ENCODE data around the gene MLIP.
"Not testable (repeated sequence)": the region's sequence is repeated elsewhere in the genome, so short reads cannot be mapped to it uniquely, and the experiment has no call there.

Gene MLIP

GRCh38 chr6:54238396-54238795 is 127.2 kb downstream of the MLIP start:
- DNase-seq = no peak

GRCh38 chr6:54243699-54244098 is 132.5 kb downstream of the MLIP start:
- no peak for DNase-seq

DNA sequence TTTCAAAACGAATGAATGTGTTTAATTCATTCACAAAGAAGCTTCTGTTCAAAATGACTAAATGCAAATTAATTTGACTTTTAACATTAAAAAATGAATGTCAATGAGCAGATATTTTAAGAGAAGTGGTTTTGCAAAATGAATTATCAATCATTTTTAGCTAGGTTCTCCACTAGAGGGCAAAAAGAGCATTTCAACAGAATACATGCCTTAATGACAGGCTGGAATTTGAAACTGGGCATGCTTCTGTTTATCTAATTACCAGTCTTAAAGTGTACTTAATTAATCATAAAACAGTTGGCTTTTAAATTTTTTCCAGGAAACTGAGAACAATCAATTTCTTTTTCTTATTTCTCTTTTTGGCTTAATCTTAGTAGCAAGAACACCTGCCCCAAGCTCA is 133.2 kb downstream of the MLIP start:
- no peak for DNase-seq

DNA sequence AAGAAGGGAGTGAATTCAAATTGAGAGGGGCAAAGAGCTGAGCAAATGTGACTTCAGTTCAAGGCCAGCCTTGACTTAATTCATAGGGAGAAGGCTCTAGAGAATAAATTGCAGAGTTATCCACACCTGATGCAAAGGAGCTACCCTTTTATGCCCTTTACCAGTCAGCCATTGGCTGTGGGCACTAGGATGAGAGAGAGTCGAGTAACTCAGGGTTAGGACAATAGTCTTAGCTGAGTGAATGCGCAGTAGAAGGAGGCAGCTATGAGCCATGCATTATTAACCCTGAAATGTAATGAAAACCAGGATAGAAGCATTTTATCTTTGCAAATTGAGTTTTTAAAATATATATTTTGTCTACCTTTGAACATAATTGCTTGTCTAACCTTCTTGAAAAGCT is 134.0 kb downstream of the MLIP start:
- DNase-seq = no peak

- DNase-seq = no peak
Observed at GRCh38 chr6:54248319-54248718, 137.1 kb downstream of the MLIP start.

GRCh38 chr6:54248994-54249393 is 137.8 kb downstream of the MLIP start:
- DNase-seq = no peak

DNA sequence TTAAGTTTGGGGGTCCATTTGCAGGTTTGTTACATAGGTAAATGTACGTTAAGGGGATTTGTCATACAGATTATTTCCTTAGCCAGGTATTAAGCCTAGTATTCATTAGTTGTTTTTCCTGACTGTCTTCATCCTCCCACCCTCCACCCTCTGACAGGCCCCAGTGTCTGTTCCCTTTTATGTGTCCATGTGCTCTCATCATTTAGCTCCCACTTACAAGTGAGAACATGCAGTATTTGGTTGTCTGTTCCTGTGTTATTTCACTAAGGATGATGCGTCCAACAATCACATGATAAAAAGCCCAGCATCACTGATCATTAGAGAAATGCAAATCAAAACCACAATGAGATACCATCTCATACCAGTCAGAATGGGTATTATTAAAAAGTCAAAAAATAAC is 138.6 kb downstream of the MLIP start:
- not testable (repeated sequence) for DNase-seq

- no peak for DNase-seq
Observed at GRCh38 chr6:54252496-54252895, 141.3 kb downstream of the MLIP start.

- no peak for DNase-seq
Observed at GRCh38 chr6:54252916-54253315, 141.7 kb downstream of the MLIP start.

DNA sequence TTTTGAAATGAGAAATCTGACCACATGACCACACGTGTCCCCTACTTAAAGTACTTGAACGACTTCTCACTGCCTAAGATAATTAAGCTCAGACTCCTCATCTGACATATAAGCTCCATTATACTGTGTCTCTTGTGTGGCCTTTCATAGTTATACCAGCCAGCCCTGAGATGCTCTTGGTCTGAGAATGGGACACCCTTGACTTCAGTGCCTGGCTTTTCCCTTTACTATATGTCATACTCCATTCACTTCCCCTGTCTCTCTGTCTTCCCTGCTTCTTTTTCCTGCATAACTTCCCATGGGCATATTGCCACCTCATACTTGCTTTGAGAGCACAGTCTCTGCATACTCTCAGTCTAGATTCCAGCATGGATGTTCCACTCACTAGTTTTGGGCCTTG is 143.6 kb downstream of the MLIP start:
- no peak for DNase-seq

GRCh38 chr6:54255886-54256285 is 144.6 kb downstream of the MLIP start:
- no peak for DNase-seq

GRCh38 chr6:54260025-54260424 is 148.8 kb downstream of the MLIP start:
- no peak for DNase-seq

DNA sequence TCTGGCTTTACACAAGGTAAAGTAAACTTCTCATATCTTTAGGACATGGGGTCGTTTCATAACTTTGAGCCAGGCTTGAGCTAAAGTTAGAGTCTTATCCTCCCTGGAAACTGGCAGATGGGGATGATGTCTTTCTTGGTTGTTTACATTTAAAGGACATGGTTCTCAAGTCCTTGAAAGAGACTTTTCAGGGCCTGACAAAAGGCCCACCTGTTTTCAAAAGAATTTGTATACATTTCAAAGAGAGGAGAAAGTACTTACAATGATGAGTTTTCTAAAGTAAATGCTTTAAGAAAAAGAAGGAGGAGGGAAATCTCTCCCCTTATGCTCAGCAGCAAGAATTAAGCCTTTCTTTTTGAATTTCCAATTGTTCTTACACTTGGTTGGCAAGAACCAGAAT is 151.3 kb downstream of the MLIP start:
- no peak for DNase-seq

- DNase-seq = no peak
Observed at GRCh38 chr6:54262971-54263370, 151.7 kb downstream of the MLIP start.

GRCh38 chr6:54264581-54265272 is 153.5 kb downstream of the MLIP start:
- DNase-seq = no peak

- no peak for DNase-seq
Observed at GRCh38 chr6:54266400-54266923, 155.2 kb downstream of the MLIP start.

- DNase-seq = no peak
Observed at GRCh38 chr6:54267798-54268197, 156.6 kb downstream of the MLIP start.

DNA sequence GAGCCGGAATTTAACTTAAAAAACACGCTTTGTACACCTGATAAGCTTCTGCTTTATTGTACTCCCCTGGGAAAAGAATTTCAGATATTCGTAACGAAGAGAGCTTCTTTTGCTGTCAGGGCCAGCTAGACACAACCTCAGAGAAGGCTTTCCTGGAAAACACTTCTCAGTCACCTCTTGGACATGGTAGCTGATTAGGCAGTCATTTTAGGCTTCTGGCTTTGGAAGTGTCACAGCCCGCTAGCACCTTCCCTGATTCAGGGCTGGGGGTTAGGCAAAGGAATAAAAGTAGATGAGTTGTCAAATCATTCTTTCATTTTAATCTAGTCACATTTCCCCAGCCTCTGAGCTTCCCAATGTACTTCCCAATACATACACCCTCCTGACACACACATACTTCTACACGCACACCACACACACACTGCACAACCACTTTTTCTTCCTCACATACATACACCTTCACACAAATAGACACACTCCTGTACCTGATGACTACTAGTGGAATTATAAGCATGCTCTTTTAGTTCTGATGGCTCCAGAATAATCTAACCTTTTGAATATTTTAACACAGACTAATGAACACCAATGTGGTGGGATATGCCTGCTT is 162.1 kb downstream of the MLIP start:
- DNase-seq = no peak

- DNase-seq = no peak
Observed at GRCh38 chr6:54274383-54274782, 163.1 kb downstream of the MLIP start.

- no peak for DNase-seq
Observed at GRCh38 chr6:54282186-54282585, 170.9 kb downstream of the MLIP start.

GRCh38 chr6:54284161-54284860 is 173.1 kb downstream of the MLIP start:
- no peak for DNase-seq

DNA sequence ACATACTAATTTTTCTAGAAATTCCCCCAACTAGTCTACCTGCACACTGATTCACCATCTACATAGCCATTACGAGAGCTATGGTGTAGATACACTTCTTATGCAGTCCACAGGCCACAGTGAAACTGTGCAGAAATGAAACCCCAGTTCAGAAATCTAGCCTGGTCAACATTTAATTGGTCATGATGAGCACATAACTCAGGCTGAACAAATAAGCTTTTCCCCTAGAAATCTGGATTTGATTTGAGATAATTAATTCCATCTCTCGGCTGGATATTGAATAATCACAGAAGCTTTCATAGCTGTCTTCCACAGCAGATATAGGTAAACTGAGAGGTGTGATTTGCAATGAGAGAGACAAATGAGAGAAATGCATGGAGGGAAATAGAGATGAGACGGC is 174.4 kb downstream of the MLIP start:
- no peak for DNase-seq

GRCh38 chr6:54286141-54286540 is 174.9 kb downstream of the MLIP start:
- no peak for DNase-seq

DNA sequence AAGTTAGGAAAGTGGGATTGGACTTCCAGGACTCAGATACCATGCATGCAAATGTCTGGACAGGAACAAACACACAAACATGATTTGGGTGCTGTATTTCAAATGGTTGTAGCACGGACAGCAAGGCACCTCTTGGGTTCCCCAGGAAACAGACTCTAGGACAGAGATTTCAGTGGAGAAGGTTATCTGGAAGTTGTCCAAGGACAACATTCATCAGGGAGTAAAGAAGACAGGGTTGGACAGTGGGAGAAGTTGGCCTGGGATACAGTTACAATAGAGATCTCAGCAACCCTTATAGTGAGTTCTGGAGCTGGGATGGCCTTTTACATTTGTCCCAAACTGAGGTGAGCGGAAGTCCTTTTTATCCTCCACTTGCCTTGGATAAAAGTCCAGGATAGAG is 177.2 kb downstream of the MLIP start:
- no peak for DNase-seq
